GM12878 (cell line): ENCODE results near the gene IRF2BPL. TPM values are rescaled to one million over a fixed set of nuclear protein-coding genes. Genes with fewer than 3 reads are reported as not detected.

Experiments
- ATAC-seq: fragments of 200-7000 bp; cut with Tn5 transposase; 3 replicates; pipeline ENCODE4 v1.9.1; 2020; ENCODE audit warnings: mild to moderate bottlenecking, moderate library complexity
- BruUV-seq: library from RNA; stranded (reverse); fragments of 400-500 nt; replicated peaks from 2 replicates; lab custom pipeline; 2021; lab: Mats Ljungman, UMichigan
- CTCF ChIA-PET: fragments of 300-600 bp; sonication (Branson Sonifier 250); formaldehyde crosslinking; extraction: SDS; loops from one replicate; lab custom pipeline; 2021; ENCODE audit warnings: inconsistent platforms; lab: Yijun Ruan, JAX
- POLR2A ChIA-PET: fragments of 350-600 bp; formaldehyde crosslinking; extraction: SDS; loops from one replicate; lab custom pipeline; 2021; ENCODE audit warnings: inconsistent platforms; lab: Charles Lee
- RAD21 ChIA-PET: fragments of 300-600 bp; sonication (Branson Sonifier 250); formaldehyde crosslinking; loops from one replicate; lab custom pipeline; 2023; ENCODE audit warnings: antibody characterized with exemption; ENCODE audit not compliant: unreplicated experiment; lab: Charles Lee
- SMC1A ChIA-PET: fragments of 300-600 bp; sonication (Branson Sonifier 250); formaldehyde crosslinking; loops from one replicate; lab custom pipeline; 2023; ENCODE audit not compliant: unreplicated experiment, uncharacterized antibody; lab: Charles Lee
- DNase-seq: peaks from one replicate; pipeline ENCODE4 v3.0.0-alpha.2; 2011; ENCODE audit warnings: low read depth, low spot score
- FAIRE-seq: peaks from 3 replicates; lab custom pipeline; 2011; peaks lifted over from hg19 to GRCh38; lab: Jason Lieb, UNC
- H2AFZ ChIP-seq: 2 replicates; pipeline ENCODE4 v1.6.0; 2011; ENCODE audit warnings: low read depth, low read length, control low read depth; ENCODE audit not compliant: control insufficient read depth
- H3K27ac ChIP-seq: 2 replicates; pipeline ENCODE4 v1.5.1; 2011; ENCODE audit warnings: control low read depth; ENCODE audit not compliant: control insufficient read depth, insufficient read depth
- H3K27me3 ChIP-seq, 2 experiments: replicated peaks in 1 of 2; 2 replicates each; pipeline versions ENCODE4 v1.6.0 to v1.6.1; 2011; ENCODE audit warnings: low read length in 1 of 2; ENCODE audit not compliant: control insufficient read depth in 2 of 2, insufficient read depth in 2 of 2
- H3K36me3 ChIP-seq, 2 experiments: 2 replicates each; pipeline ENCODE4 v1.5.1; 2011; ENCODE audit warnings: low read length in 1 of 2; ENCODE audit not compliant: control insufficient read depth in 2 of 2, insufficient read depth in 2 of 2
- H3K4me1 ChIP-seq: 2 replicates; pipeline ENCODE4 v1.6.1; 2011; ENCODE audit warnings: mild to moderate bottlenecking, low read length, moderate library complexity, mixed read lengths; ENCODE audit not compliant: control insufficient read depth, insufficient read depth
- H3K4me2 ChIP-seq: 2 replicates; pipeline ENCODE4 v1.6.0; 2011; ENCODE audit warnings: control low read depth; ENCODE audit not compliant: control insufficient read depth, insufficient read depth
- H3K4me3 ChIP-seq: fragments of 200-600 bp; sonication (generic); 2 replicates; pipeline ENCODE4 v1.5.1; 2016
- H3K79me2 ChIP-seq: 2 replicates; pipeline ENCODE4 v1.6.0; 2011; ENCODE audit warnings: low read length; ENCODE audit not compliant: control insufficient read depth, insufficient read depth
- H3K9ac ChIP-seq: 2 replicates; pipeline ENCODE4 v1.8.0; 2011; ENCODE audit warnings: low read length, control low read depth, mixed read lengths; ENCODE audit not compliant: control insufficient read depth, insufficient read depth
- H3K9me3 ChIP-seq: replicated peaks from 3 replicates; pipeline ENCODE4 v1.5.1; 2011; ENCODE audit warnings: mild to moderate bottlenecking, low read length; ENCODE audit not compliant: control insufficient read depth, insufficient read depth
- H4K20me1 ChIP-seq: 2 replicates; pipeline ENCODE4 v1.6.0; 2011; ENCODE audit not compliant: control insufficient read depth, insufficient read depth
- BCL11A ChIP-seq: IDR thresholded peaks from 2 replicates; pipeline ENCODE4 v1.6.1; 2011; ENCODE audit warnings: low read depth, low read length
- CHD2 ChIP-seq: IDR thresholded peaks from 2 replicates; pipeline ENCODE4 v1.6.1; 2011; ENCODE audit warnings: low read depth, low read length, improper control_type of control experiment, borderline replicate concordance
- FOXK2 ChIP-seq: fragments of 450-650 bp; IDR thresholded peaks from 2 replicates; pipeline ENCODE4 v1.6.1; 2017; ENCODE audit warnings: mild to moderate bottlenecking, moderate library complexity
- JUND ChIP-seq: IDR thresholded peaks from 2 replicates; pipeline ENCODE4 v1.6.1; 2012; ENCODE audit warnings: low read depth, mild to moderate bottlenecking, low read length, improper control_type of control experiment, moderate library complexity
- NFXL1 ChIP-seq: fragments of 450-650 bp; IDR thresholded peaks from 2 replicates; pipeline ENCODE4 v1.6.1; 2017; ENCODE audit warnings: antibody characterized with exemption, mild to moderate bottlenecking, borderline replicate concordance
- SMARCA5 ChIP-seq: fragments of 450-650 bp; IDR thresholded peaks from 2 replicates; pipeline ENCODE4 v1.6.1; 2017; ENCODE audit warnings: mild to moderate bottlenecking
- TAF1 ChIP-seq: IDR thresholded peaks from 2 replicates; pipeline ENCODE4 v1.6.1; 2011; ENCODE audit warnings: mild to moderate bottlenecking, low read depth, low read length, borderline replicate concordance
- YBX1 ChIP-seq: fragments of 450-650 bp; IDR thresholded peaks from 2 replicates; pipeline ENCODE4 v1.6.1; 2016; ENCODE audit warnings: antibody characterized with exemption
- WGBS: methylation state at CpG from one replicate; pipeline ENCODE4 v1.1.6; 2016; ENCODE audit warnings: low lambda C conversion rate; ENCODE audit not compliant: insufficient replicate concordance, insufficient coverage; ENCODE audit errors: missing lambda C conversion rate; 5-methylcytosine and 5-hydroxymethylcytosine counted together
- in situ Hi-C: fragments of 300-500 bp; cut with MboI; formaldehyde crosslinking; loops from 9 replicates; pipeline ENCODE4 v1.14.3; 2018; ENCODE audit warnings: mixed read lengths
- intact Hi-C: fragments of 100-400 bp; cut with micrococcal nuclease; formaldehyde crosslinking; loops from one replicate; pipeline ENCODE4 v1.14.2; 2022; ENCODE audit not compliant: unreplicated experiment
- polyA plus RNA-seq, 11 experiments: library from polyadenylated mRNA; depleted of rRNA in 4 of 11; unstranded in 6 of 11; stranded (reverse) in 5 of 11; fragments of >200 nt; fragmentation: Nextera tagmentation in 4 of 11; fragmentation: Illumina TruSeq in 1 of 11; extraction: Ambion mirVana in 4 of 11; extraction: Trizol in 1 of 11; gene quantifications; 1 replicate in 1 of 11; 2 replicates in 10 of 11; pipeline versions ENCODE4 v1.2.1 to v1.2.3, GENCODE V29; 2011 to 2016; ENCODE audit warnings: inconsistent platforms in 2 of 11, missing spikeins in 2 of 11, low read depth in 1 of 11
- total RNA-seq, 4 experiments: library from RNA; depleted of rRNA in 3 of 4; stranded (reverse); fragments of >200 nt in 3 of 4; fragmentation: Illumina TruSeq in 1 of 4; extraction: Trizol in 1 of 4; gene quantifications; 2 replicates each; pipeline versions ENCODE4 v1.2.1 to v1.2.3, GENCODE V29; 2013 to 2021

The IRF2BPL gene
- total and polyA plus RNA-seq, 10 of the 15 experiments (the other 5 are each of a cell fraction or from before 2014, with no cell fraction given) = 1.2 to 34.5 (median 3.1) TPM

GRCh38 chr14:77005559-77005958 lies 22.9 kb downstream of the IRF2BPL start:
- H3K4me2 ChIP-seq = no peak overlapping the region
- RAD21 ChIA-PET = no interaction called here
- H3K27me3 ChIP-seq = no peaks in the 10 kb centered on the region
- ATAC-seq = no peak
- FAIRE-seq = no peak
- TF ChIP-seq TAF1 (no peak), SMARCA5 (no peak), NFXL1 (no peak)
- BruUV-seq = no TSS peak
- intact Hi-C loops = no loop called here
- H3K79me2 ChIP-seq = no peaks in the 10 kb centered on the region
- peaks cover 8% of the 10 kb centered on the region for H3K4me1 ChIP-seq
- SMC1A ChIA-PET = interaction anchor here (1.0 to 1.7 kb wide), 3 partner anchors 8 to 43 kb away, joined by 3 to 8 read pairs (median 3); no protein-coding TSS in a partner anchor
- H3K9ac ChIP-seq = no peak overlapping the region
- no peaks in the 10 kb centered on the region for H3K9me3 ChIP-seq
- POLR2A ChIA-PET = interaction anchor here (0.6 kb wide), 1 partner anchor 73 kb away, joined by 5 read pairs; no protein-coding TSS in a partner anchor
- no peak overlapping the region for H3K4me3 ChIP-seq
- no peak for DNase-seq
- no peaks in the 10 kb centered on the region for H4K20me1 ChIP-seq
- no peak overlapping the region for H2AFZ ChIP-seq
- H3K36me3 ChIP-seq = no peaks in the 10 kb centered on the region
- CTCF ChIA-PET = interaction anchor here (0.6 to 1.1 kb wide), 4 partner anchors 14 to 283 kb away, joined by 3 read pairs; no protein-coding TSS in a partner anchor
- in situ Hi-C loops = no loop called here
- 52% methylated on average over 3 of the region's 3 CpGs for WGBS
- no peak overlapping the region for H3K27ac ChIP-seq

GRCh38 chr14:77004711-77005460 lies 23.6 kb downstream of the IRF2BPL start:
- H3K4me1 ChIP-seq = peaks cover 12% of the 10 kb centered on the region
- ChIA-PET CTCF (interaction anchor here (1.1 kb wide), 2 partner anchors 15 to 21 kb away, joined by 3 read pairs; no protein-coding TSS in a partner anchor), SMC1A (interaction anchor here (1.0 to 1.7 kb wide), 3 partner anchors 8 to 42 kb away, joined by 3 to 4 read pairs (median 3); no protein-coding TSS in a partner anchor), POLR2A (interaction anchor here (0.6 to 1.1 kb wide), 3 partner anchors 28 to 118 kb away, joined by 3 to 5 read pairs (median 3); no protein-coding TSS in a partner anchor), RAD21 (no interaction called here)
- TF ChIP-seq FOXK2 (no peak), YBX1 (no peak), JUND (no peak), CHD2 (no peak), BCL11A (no peak)
- no peak overlapping the region for H2AFZ ChIP-seq
- H3K9me3 ChIP-seq = no peaks in the 10 kb centered on the region
- in situ Hi-C loops (no loop called here), intact Hi-C loops (no loop called here)
- H4K20me1 ChIP-seq = no peaks in the 10 kb centered on the region
- H3K4me2 ChIP-seq = no peak overlapping the region
- ATAC-seq = no peak
- H3K4me3 ChIP-seq = no peak overlapping the region
- H3K27ac ChIP-seq = no peak overlapping the region
- H3K36me3 ChIP-seq = no peaks in the 10 kb centered on the region
- 57% methylated on average over 9 of the region's 9 CpGs for WGBS
- no peaks in the 10 kb centered on the region for H3K79me2 ChIP-seq
- no peak overlapping the region for H3K9ac ChIP-seq
- no peak for FAIRE-seq
- no peak for DNase-seq
- BruUV-seq = no TSS peak
- H3K27me3 ChIP-seq = no peaks in the 10 kb centered on the region
